T47D (cell line): ENCODE measurements around the gene BRF1.

Source experiments
- DNase-seq, 2 experiments: peaks; one replicate each; pipeline versions ENCODE4 v3.0.0 to v3.0.0-alpha.2; 2011 to 2012; ENCODE audit warnings: low read depth in 1 of 2, low spot score in 1 of 2
- JUND ChIP-seq: IDR thresholded peaks from 2 replicates; pipeline ENCODE4 v1.6.1; 2012; ENCODE audit warnings: low read depth
- in situ Hi-C: cut with HindIII; loops from 2 replicates; pipeline ENCODE4 v1.10.0; 2016; ENCODE audit warnings: low sequenced_read_pairs, low pct_unique_long_range_greater_than_20kb

The BRF1 gene

DNA sequence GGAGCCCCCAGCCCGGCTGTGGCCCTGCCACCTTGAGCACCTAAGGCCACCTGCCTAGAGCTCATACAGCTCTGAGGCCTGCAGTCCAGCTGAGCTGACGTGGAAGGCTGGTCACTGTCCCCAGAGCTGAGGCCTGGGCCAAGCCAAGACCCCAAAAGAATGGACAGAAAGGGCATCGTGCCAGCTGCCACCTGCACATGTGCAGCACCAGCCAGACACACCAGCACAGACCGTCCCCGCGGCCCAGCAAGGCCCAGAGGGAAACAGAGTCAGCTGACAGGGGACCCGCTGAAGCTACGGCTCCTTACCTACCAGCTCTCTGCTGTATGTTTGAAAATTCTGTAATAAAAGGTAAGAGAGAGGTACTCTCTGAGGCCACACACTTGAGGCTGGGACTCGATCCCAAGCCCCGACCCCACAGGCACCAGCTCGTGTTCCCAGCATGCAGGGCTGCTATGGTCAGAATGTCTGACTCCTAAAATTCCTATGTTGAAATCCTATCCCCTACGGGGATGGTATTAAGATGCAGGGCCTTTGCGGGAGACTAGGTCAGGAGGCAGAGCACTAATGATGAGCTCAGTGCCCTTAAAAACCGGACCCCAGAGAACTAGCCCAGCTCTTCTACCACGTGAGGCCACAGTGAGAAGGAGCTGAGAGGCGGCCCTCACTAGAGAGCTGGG lies 25.4 kb downstream of the BRF1 start:
- no peak for DNase-seq
- in situ Hi-C loops, result no loop called here
- TF ChIP-seq JUND, result no peak

DNA sequence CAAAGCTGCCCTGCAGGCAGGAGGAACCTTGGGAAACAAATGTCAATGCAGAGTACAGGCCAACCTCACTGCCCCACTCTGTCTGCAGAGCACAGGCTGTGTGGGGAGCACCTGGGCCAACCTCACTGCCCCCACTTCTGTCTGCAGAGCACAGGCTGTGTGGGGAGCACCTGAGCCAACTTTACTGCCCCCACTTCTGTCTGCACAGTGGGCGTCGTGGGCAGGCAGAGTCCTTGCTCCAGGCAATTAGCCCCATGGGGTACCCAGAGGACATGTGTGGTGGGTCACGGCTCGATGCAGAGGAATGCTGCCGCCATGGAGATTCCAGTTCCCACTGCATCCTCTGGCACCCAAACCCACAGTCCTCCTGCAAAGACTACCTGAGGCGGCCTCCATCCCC lies 26.2 kb downstream of the BRF1 start:
- no peak for DNase-seq
- in situ Hi-C loops, result no loop called here
- TF ChIP-seq JUND, result no peak

DNA sequence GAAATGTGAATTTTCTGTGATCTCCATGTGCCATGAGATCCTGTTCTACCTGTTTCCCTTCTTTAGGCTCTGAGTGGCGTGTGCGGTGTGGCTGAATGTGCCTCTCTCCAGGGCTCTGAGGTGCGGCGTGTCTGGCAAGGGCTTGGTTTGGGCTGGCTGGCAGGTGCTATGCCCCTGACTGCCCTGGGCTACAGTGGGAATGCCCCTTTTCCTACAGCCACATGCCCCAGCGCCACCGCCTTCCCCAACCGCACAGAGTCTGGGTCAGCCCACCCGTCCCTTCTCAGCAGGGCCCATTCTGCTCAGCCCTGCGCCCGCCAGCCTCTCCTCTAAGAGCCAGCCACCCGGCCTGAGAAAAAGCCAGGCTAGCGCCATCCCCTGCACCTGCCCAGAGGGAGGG lies 27.7 kb downstream of the BRF1 start:
- in situ Hi-C loops, result no loop called here
- TF ChIP-seq JUND, result no peak
- DNase-seq, result peak; percentile 75 to 79

DNA sequence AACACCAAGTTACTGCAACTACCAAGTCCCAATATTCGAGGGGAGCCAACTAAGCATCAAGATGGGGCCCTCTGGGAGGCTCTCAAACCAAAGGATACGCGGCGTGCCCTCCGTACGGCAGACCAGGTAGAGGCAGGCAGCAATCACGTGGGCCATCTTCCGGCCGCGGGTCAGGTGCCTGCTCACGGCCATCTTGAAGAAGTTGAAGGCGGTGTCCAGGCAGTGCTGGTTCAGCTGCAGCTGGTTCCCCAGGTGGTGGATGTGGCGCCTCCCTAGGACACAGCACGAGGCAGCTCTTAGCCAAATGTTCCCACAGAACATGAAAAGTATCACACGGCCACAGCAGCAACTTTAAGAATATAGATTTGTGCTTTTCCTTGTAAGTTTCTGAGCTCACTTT lies 28.2 kb downstream of the BRF1 start:
- DNase-seq, result no peak
- no peak for TF ChIP-seq JUND
- in situ Hi-C loops, result no loop called here

DNA sequence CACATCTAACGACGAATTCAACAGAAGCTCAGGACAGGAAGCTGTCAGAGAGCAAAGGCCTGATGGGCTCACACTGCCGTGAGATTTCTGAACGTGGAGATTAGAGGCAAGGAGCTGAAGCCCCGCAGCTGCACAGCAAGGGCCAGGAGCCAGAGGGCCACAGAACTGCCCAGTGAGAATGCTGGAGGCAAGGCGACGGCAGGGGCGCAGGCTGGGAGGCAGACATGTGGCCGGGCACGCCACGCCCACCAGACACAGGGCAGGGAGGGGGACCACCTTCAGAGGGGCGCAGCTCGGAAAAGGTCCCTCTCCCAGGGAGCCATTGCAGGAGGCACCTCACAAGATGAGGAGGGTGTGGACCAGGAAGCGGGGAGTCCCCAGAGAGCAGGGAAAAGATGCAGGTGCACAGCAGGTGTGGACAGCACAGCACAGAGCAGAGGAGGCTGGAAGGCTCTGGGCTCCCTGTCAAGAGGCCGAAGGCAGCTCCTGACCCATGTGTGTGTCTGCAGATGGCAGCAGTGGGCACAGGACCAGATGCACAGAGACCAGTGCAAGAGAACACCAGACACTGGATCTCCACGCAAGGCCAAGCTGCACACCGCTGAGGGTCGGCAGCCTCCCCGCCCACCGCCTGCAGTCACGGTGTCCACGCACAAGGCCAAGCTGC lies 29.4 kb downstream of the BRF1 start:
- peak in 1 of 2 experiments; percentile 53 for DNase-seq
- in situ Hi-C loops, result no loop called here
- TF ChIP-seq JUND, result no peak

DNA sequence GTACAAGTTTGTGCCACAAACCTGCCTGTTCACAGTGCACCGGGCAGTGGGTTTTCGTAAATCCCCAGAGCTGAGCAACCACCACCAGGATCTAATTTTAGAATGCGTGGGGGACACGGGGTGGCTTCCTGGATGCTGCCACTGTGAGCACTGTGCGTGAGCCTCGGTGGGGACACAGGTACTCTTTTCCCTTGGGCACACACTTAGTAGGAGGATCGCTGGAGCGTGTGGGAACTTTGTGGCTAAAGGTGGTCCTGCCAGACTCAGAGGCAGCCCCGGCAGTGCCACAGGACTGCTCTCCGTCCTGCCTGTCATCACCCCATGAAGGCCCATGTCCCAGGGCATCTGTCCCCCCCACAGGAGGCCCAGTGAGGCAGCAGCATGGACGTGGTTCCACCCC lies 31.4 kb downstream of the BRF1 start:
- in situ Hi-C loops, result no loop called here

DNA sequence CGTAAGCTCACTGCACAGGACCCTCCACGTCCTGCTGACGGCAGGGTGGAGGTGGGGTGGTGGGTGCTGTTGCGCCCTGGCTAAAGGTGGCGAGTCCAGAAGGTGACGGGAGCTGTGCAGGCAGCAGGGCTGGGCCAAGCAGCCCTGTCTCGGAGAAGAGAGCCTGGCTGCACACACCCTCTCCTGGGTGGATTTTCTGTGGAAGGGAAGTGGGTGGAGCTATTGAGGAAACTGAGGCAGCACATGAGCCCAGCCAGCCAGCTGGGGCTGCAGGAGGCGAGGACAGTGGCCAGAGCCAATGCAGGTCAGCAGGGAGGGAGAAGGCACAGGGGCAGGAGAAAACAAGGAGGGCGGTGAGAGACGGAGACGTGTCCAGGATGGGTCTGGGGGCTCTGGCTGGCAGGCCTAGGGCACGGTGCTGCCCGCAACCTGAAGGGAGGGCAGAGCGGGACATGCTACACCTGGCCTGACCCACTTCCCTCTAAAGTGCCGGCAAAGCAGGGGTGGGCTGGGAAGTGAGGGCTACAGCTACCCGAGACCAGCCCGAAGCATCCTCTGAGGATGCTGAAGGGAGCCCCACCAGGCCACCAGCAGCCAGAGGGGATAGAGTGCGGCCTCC lies 32.0 kb downstream of the BRF1 start:
- in situ Hi-C loops, result no loop called here
- DNase-seq, result no peak
- TF ChIP-seq JUND, result no peak

More for the DNA sequence above, 31.4 kb downstream of the BRF1 start:
- no peak for TF ChIP-seq JUND
- no peak for DNase-seq

DNA sequence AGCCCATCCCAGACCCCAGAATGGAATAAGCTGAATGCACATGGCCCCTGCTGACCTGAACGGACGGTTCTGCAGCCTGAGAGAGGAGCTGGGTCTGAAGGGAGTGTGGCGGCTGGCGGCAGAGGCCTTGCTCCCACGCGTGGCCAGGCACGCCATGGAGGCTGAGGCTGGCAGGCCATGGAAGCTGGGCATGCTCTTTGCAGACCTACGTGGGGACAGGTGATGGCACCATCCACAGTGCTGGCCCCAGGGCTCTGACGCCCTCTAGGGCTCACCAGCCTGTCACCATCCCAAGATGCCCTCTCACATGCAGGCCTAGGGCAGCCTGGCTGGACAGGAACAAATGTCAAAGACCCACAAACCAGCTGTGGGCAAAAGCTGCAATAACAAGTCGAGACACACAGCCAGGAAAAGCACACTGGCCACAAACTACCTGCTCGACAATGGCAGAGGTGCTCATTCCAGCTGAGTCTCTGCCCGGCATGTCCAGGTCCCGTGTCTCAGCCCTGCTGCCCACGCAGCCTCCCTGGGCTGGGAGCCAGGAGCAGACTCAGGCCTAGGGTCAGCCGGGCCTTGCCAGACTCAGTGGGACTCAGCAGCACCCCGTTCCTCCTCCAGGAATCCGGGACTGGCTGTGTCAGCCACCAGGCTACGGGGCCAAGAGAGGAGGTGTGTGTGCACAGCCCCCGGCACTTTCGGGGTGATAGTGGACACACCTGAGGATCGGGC lies 32.8 kb downstream of the BRF1 start:
- DNase-seq, result peak in 1 of 2 experiments; percentile 15
- in situ Hi-C loops, result no loop called here
- no peak for TF ChIP-seq JUND

DNA sequence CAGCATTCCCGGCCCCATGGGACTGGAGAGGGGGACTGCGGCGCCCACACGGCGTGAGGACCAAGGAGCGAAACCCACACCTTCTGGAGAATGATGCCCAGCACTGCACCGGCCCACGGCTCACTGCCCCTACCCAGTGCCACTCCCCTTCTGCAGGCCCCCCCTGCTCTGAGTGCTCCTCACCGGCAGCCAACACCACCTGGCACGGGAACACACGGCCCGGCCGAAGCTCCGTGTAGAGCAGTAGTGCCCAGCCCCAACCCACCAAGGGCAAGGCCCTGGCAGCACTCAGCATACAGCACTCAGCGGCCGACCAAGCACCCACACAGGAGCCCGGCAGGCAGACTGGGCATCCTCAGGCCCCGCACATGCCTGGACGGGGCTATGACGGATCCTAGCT lies 39.0 kb downstream of the BRF1 start:
- in situ Hi-C loops, result no loop called here
- DNase-seq, result no peak
- no peak for TF ChIP-seq JUND

DNA sequence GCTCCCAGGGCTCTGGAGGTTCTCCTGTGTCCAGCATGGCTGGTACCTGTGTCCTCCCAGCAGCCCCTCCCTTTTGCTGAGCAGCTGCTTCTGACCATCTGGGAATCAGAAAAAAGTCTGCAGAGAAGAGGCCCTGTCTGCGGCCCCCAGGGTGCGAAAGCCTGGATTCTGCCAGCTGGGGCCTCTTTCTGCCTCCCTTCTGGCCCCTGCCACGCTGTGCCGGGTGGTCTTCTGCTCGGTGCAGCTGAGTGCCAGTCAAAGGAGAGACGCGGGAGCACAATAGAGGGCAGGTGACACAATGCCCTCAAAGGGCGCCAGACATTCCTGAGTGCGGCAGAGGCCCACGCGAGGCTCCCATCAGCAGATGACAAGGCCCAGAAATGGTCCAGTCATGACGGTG lies 39.8 kb downstream of the BRF1 start:
- in situ Hi-C loops, result no loop called here
- DNase-seq, result no peak
- TF ChIP-seq JUND, result no peak

DNA sequence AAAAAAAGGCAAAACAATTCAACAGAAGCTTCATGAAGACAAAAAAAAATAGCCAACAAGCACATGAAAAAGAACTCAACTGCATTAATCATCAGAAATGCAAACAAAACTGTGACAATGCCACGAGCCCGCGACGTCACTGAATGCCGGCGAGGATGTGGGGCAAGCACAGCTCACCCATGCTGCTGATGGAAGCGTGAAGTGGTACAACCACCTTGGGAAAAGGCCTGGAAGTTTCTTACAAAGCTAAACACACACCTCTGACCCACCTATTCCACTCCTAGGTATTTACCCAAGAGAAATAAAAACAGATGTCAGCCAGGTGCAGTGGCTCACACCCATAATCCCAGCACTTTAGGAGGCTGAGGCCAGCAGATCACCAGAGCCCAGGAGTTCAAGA lies 42.0 kb downstream of the BRF1 start:
- in situ Hi-C loops, result no loop called here
- TF ChIP-seq JUND, result no peak
- no peak for DNase-seq

DNA sequence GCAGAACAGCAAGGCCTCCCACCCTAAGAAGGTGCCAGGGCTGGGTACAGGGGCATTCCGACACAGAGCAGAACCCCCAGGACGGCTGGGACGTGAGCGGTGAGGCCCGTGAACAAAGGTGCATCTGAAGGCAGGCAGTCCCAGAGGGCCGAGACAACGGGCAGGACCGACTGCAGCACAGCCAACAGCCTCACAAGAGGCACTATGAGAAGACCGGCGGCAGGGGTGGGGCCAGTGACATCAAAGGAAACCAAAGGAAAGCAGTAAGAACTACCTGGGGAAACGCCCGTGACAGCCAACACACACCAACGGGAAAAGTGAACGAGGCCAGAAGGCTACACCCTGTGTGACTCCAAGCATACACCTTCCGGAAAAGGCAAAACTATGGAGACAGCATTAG lies 43.3 kb downstream of the BRF1 start:
- TF ChIP-seq JUND, result no peak
- in situ Hi-C loops, result no loop called here
- DNase-seq, result no peak

DNA sequence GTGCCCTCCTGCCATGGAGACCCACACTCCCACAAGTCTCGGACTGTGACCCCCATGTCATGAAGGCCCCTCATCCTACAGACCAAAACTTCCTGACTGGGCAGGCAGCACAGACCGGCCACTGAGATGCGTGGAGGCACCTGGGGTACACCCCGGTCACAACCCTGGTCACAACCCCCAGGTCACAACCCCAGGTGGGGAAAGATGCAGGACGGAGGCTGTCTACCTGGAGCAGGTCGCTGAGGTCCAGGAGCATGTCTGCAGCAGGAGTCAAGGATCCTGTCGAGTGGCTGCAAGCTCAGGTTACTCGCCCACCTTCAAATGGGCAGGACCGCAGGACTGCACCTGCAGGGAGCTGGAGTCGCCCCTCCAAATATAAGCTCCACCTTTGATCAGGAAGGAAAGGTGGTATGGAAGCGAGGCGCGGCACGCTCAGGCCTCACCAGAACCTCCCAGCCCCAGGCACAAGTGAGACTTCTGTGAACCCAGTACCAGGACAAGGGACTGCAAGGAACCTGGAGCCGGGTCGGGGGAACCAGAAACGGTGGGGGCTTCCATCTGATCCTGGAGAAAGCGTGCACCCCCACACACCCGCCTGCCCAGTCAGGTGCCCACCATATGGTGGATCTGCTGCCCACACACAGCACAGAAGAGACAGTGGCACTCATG lies 44.4 kb downstream of the BRF1 start:
- DNase-seq, result no peak
- in situ Hi-C loops, result no loop called here
- TF ChIP-seq JUND, result no peak
